Stimulated activated CD8-positive, alpha-beta memory T cell treated with anti-CD3 and anti-CD28 coated beads, Interleukin-12 subunit alpha, Interleukin-12 subunit beta, amount 100 ng/mL, for 1 hour (primary cell): Measurements from ENCODE around the gene MEX3A.
A peak's percentile ranks its signal among the peaks of the same experiment; 100 is the strongest.
"Not testable (repeated sequence)": the region's sequence is repeated elsewhere in the genome, so short reads cannot be mapped to it uniquely, and the experiment has no call there.

ENCODE experiments used
- DNase-seq: peaks from one replicate; pipeline ENCODE4 v3.0.0-alpha.2; 2020; ENCODE audit warnings: low read depth

The MEX3A gene

DNA sequence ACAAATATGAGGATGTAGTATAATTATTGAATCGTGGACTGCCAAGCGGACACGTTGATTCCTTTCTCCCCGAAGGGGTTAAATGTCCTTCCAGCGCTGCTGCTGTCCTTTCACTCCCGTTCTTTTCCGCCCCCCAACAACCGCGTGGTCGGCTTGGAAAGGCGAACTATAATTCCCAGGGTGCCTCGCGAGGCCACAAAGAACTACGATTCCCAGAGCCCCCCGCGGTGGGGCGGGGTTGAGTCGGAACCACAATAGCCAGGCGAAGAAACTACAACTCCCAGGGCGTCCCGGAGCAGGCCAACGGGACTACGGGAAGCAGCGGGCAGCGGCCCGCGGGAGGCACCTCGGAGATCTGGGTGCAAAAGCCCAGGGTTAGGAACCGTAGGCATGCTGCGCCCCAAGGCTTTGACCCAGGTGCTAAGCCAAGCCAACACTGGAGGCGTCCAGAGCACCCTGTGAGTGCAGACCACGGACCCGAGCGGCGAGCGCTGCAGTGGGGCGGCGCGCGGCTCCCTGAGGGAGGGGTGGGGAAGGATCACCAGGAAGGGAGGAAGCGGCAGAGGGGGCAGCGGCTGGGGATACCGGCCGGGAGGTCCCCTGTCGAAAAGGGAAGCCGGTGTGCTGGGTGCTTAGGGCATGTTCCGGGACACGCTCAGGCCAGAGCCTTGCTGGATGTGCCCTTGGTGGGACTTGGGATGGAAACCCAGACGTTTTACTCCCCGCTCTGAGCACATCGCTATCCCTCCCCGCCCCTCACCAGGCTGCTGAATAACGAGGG lies 27.6 kb downstream of the MEX3A start, which contains the start of gene LAMTOR2:
Gene LAMTOR2 (plus strand): TSS at position 283 of the 781 bp plus-strand sequence. CDS start 108 bp downstream, at position 391.
- DNase-seq = peak; percentile 94

- DNase-seq = peak; percentile 76
Measured at GRCh38 chr1:156053768-156054499, 28.3 kb downstream of the MEX3A start, which contains the start of gene UBQLN4. Gene UBQLN4, minus strand, starts transcription at chr1:156053798. Its CDS starts 97 bp downstream, at chr1:156053701.

GRCh38 chr1:156052862-156053767 lies 29.1 kb downstream of the MEX3A start:
- peak; percentile 49 for DNase-seq

GRCh38 chr1:156051011-156051725 lies 31.1 kb downstream of the MEX3A start:
- DNase-seq = no peak

DNA sequence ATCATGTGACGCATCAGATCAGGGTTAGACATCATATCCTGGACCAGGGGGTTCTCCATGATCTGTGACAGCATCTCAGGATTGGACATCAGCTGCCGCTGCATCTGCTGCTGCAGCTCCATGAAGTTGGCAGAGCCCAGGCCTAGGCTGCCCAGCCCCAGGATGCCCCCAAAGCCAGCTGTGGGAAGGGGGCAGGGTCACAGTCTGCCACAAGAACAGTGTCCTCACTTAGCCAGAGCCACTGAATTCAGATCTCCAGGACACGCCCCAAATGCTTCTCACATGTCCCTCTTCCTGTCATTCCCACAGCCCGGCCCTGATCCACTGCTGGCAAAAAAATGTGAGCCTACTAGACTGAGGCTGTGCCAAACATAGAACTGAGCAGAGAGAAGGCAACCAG lies 31.9 kb downstream of the MEX3A start:
- no peak for DNase-seq

DNA sequence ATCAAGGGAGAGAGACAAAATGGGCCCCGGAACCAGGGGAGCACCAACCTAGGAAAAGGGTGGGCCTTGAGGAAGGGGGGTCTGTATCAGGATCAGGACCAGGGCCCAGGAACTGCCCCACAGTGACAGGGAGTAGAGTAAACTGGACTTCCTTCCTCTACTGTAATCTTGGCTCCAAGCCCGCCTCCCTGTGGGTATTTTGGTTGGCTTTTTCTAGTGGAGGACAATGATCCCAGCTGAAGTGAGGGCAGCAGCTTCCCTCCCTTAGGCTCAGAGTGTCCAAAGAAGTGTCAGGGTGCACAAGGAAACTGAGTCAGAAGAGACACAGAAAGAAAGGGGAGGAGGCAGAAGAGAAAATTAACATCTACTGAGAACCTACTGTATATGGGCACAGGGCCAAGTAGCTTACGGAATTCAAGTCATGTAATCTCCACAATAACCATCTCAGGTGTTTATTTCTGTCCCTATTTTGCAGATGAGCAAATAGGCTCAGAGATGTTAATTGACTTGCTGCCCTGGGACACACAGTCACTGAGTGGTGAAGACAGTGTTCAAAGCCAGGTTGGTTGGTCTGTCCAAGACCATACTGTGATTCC lies 33.5 kb downstream of the MEX3A start:
- no peak for DNase-seq

DNA sequence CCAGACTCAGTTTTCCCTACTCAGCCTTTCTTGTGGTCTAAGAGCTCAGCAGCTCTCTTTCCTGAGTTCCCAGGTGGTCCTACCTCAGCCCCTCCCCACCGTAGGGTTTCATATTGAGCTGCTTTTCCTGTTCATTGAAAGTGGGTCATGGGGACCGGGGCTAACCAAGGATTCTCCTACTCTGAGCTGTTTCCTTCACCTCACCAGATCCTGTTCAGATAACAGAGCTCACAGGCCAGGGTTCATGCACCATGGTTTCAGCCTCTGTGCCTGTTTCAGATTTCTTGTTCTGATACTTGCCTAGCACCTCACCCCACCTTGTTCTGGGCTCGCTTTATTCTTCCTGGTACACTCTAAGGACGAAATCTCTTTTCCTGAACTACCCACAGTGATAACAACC lies 37.2 kb downstream of the MEX3A start:
- DNase-seq = no peak

GRCh38 chr1:156042828-156043227 lies 39.4 kb downstream of the MEX3A start:
- no peak for DNase-seq

- DNase-seq = not testable (repeated sequence)
Measured at GRCh38 chr1:156034991-156035390, 47.3 kb downstream of the MEX3A start.

GRCh38 chr1:156033011-156033410 lies 49.3 kb downstream of the MEX3A start:
- DNase-seq = no peak

DNA sequence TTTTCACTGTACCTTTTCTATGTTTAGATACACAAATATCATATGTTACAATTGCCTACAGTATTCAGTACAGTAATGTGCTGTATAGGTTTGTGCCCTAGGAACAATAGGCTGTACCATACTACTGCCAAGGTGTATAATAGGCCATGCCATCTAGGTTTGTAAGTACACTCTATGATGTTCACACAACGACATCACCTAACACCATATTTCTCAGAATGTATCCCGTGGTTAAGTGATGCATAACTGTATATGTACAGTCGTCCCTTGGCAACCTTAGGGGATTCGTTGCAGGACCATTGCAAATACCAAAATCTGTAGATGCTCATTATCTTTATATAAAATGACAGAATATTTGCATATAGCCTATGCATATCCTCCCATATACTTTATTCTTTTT lies 55.7 kb downstream of the MEX3A start:
- DNase-seq = no peak

- DNase-seq = no peak
Measured at GRCh38 chr1:156025876-156026275, 56.4 kb downstream of the MEX3A start.

GRCh38 chr1:156024801-156025200 lies 57.5 kb downstream of the MEX3A start:
- no peak for DNase-seq
